A172 (cell line): ENCODE data around the gene KLF17. TPM values are rescaled to one million over a fixed set of nuclear protein-coding genes. Genes with fewer than 3 reads are reported as not detected.

Experiments used
- DNase-seq: peaks from one replicate; pipeline ENCODE4 v3.0.0-alpha.2; 2015; ENCODE audit warnings: low spot score
- total RNA-seq: library from RNA; depleted of rRNA; stranded (reverse); fragments of >200 nt; shearing (Covaris generic); gene quantifications from 2 replicates; pipeline ENCODE4 v1.2.3, GENCODE V29; 2014; rRNA removed

The KLF17 gene
- total RNA-seq, 1 experiment from 2014 or later, result not detected

GRCh38 chr1:44152692-44153091 is 34.1 kb downstream of the KLF17 start:
- no peak for DNase-seq

GRCh38 chr1:44154049-44154448 is 35.4 kb downstream of the KLF17 start:
- DNase-seq, result no peak

- DNase-seq, result no peak
These were observed 39.3 kb downstream of the KLF17 start for GRCh38 chr1:44157903-44158302.

GRCh38 chr1:44158871-44159270 is 40.2 kb downstream of the KLF17 start:
- no peak for DNase-seq

GRCh38 chr1:44161546-44161945 is 42.9 kb downstream of the KLF17 start:
- no peak for DNase-seq

- DNase-seq, result no peak
These were observed 50.0 kb downstream of the KLF17 start for GRCh38 chr1:44168520-44169098.

GRCh38 chr1:44170281-44170823 is 51.7 kb downstream of the KLF17 start:
- no peak for DNase-seq

GRCh38 chr1:44174630-44175029 is 56.0 kb downstream of the KLF17 start:
- no peak for DNase-seq

Other genes starting within 250 kb of the KLF17 start
- gene ARTN, start 185.0 kb upstream of the KLF17 start, total RNA-seq, result not detected in 2 replicates
- gene IPO13, start 171.9 kb upstream of the KLF17 start, total RNA-seq, result 23.9 and 25.2 TPM in 2 replicates
- gene DPH2, start 148.8 kb upstream of the KLF17 start, total RNA-seq, result 26.5 and 31.6 TPM in 2 replicates
- gene ATP6V0B, start 143.9 kb upstream of the KLF17 start, total RNA-seq, result 187 and 202 TPM in 2 replicates
- 71.8 and 114 TPM in 2 replicates for gene B4GALT2, start 139.6 kb upstream of the KLF17 start, total RNA-seq
- gene CCDC24, start 127.2 kb upstream of the KLF17 start, total RNA-seq, result 8.8 and 13.9 TPM in 2 replicates
- gene SLC6A9, start 87.4 kb upstream of the KLF17 start, total RNA-seq, result 0.40 and 2.1 TPM in 2 replicates
- not detected in 2 replicates for gene KLF18, start 22.8 kb downstream of the KLF17 start, total RNA-seq
- 8.5 and 9.8 TPM in 2 replicates for gene DMAP1, start 94.7 kb downstream of the KLF17 start, total RNA-seq
- 48.0 and 64.7 TPM in 2 replicates for gene ERI3, start 236.4 kb downstream of the KLF17 start, total RNA-seq